AG10803 (cell line): Measurements from ENCODE around the gene C16orf74.
A peak's percentile ranks its signal among the peaks of the same experiment; 100 is the strongest.

Experiments used
- DNase-seq: peaks from one replicate; pipeline ENCODE4 v3.0.0; 2010; ENCODE audit warnings: low read depth
- H3K4me3 ChIP-seq: 2 replicates; pipeline ENCODE4 v1.5.1; 2011; ENCODE audit warnings: mild to moderate bottlenecking, low read length, control low read depth
- CTCF ChIP-seq: conservative IDR thresholded peaks from 2 replicates; pipeline ENCODE4 v1.5.1; 2011; ENCODE audit warnings: mild to moderate bottlenecking, low read length, control low read depth, inconsistent platforms

Gene C16orf74

GRCh38 chr16:85689285-85689949, 61.5 kb downstream of the C16orf74 start:
- peak overlapping the region; percentile 53 for H3K4me3 ChIP-seq
- TF ChIP-seq CTCF = no peak
- no peak for DNase-seq

- DNase-seq = peak; percentile 90
- peak within 1 kb of the TSS; percentile 74 for H3K4me3 ChIP-seq
- no peak for TF ChIP-seq CTCF
These were observed 62.2 kb downstream of the C16orf74 start, which contains the start of gene GINS2 for GRCh38 chr16:85688586-85689284. GINS2 (minus strand) TSS chr16:85688954; CDS start chr16:85688898, 56 bp downstream.

GRCh38 chr16:85687651-85688471, 63.0 kb downstream of the C16orf74 start:
- DNase-seq = no peak
- no peak for TF ChIP-seq CTCF
- H3K4me3 ChIP-seq = peak overlapping the region; percentile 74

- H3K4me3 ChIP-seq = no peak overlapping the region
- DNase-seq = no peak
- no peak for TF ChIP-seq CTCF
These were observed 63.8 kb downstream of the C16orf74 start for GRCh38 chr16:85686912-85687591.

- no peak for DNase-seq
- TF ChIP-seq CTCF = no peak
- no peak overlapping the region for H3K4me3 ChIP-seq
These were observed 65.6 kb downstream of the C16orf74 start for GRCh38 chr16:85685251-85685650.

GRCh38 chr16:85683363-85683762, 67.5 kb downstream of the C16orf74 start:
- no peak for DNase-seq
- no peak overlapping the region for H3K4me3 ChIP-seq

More at GRCh38 chr16:85683363-85683762, 67.5 kb downstream of the C16orf74 start:
- no peak for TF ChIP-seq CTCF
